ENCODE measurements around the gene AP5B1. TPM values are rescaled to one million over a fixed set of nuclear protein-coding genes. Genes with fewer than 3 reads are reported as not detected.

The AP5B1 gene
- total and polyA plus RNA-seq, 4 donors: 8.6 to 35.5 (median 24.0) TPM

- Histone ChIP-seq H3K9me3 (ENCODE audit: control insufficient read depth in 4 of 4, insufficient read depth in 3 of 4, low read length in 3 of 4) (no peaks in the 10 kb centered on the region), H3K4me1 (ENCODE audit: control insufficient read depth in 5 of 5, insufficient read depth in 5 of 5, low read length in 5 of 5) (no peaks in the 10 kb centered on the region), H3K27ac (ENCODE audit: low read depth in 1 of 2, low read length in 1 of 2) (no peak overlapping the region), H3K4me3 (no peak overlapping the region), H3K36me3 (ENCODE audit: control insufficient read depth in 4 of 4, insufficient read depth in 4 of 4, low read length in 4 of 4) (no peaks in the 10 kb centered on the region), H3K9ac (ENCODE audit: insufficient read depth in 1 of 2, low read length in 2 of 2) (no peak overlapping the region), H3K27me3 (ENCODE audit: control insufficient read depth in 3 of 3, insufficient read depth in 3 of 3, low read length in 2 of 3) (peaks cover 0 to 3% (median under 1%) of the 10 kb centered on the region in 3 donors)
- no peak for TF ChIP-seq CTCF (IDR thresholded peaks at IDR 0.05; ENCODE audit: control extremely low read depth, extremely low read depth)
- ATAC-seq (ENCODE audit: insufficient read depth, low FRiP score) (no peak), DNase-seq (peak in 1 of 3 donors; percentile 8)
- WGBS, 2 donors: 83 to 84% methylated on average over 17 to 18 of the region's 18 CpGs
Observed at GRCh38 chr11:65744026-65744698, 36.6 kb downstream of the AP5B1 start.

- no peak overlapping the region for H3K4me3 ChIP-seq
- H3K9me3 ChIP-seq (ENCODE audit: control insufficient read depth in 4 of 4, insufficient read depth in 3 of 4, low read length in 3 of 4): no peaks in the 10 kb centered on the region
- H3K9ac ChIP-seq (ENCODE audit: insufficient read depth in 1 of 2, low read length in 2 of 2): no peak overlapping the region
- no peak for DNase-seq
- 78 to 88% methylated on average over 10 of the region's 10 CpGs for WGBS, 2 donors
- ATAC-seq (ENCODE audit: insufficient read depth, low FRiP score): no peak
- H3K27ac ChIP-seq (ENCODE audit: low read depth in 1 of 2, low read length in 1 of 2): no peak overlapping the region
- H3K4me1 ChIP-seq (ENCODE audit: control insufficient read depth in 5 of 5, insufficient read depth in 5 of 5, low read length in 5 of 5): no peaks in the 10 kb centered on the region
- H3K27me3 ChIP-seq (ENCODE audit: control insufficient read depth in 3 of 3, insufficient read depth in 3 of 3, low read length in 2 of 3): peaks cover 0 to 3% (median 0%) of the 10 kb centered on the region in 3 donors
- TF ChIP-seq CTCF (IDR thresholded peaks at IDR 0.05; ENCODE audit: control extremely low read depth, extremely low read depth): no peak
- H3K36me3 ChIP-seq (ENCODE audit: control insufficient read depth in 4 of 4, insufficient read depth in 4 of 4, low read length in 4 of 4): no peaks in the 10 kb centered on the region
Observed at GRCh38 chr11:65743681-65744025, 37.1 kb downstream of the AP5B1 start.

- DNase-seq (peak in 2 of 3 donors; percentile 7 to 42), ATAC-seq (ENCODE audit: insufficient read depth, low FRiP score) (no peak)
- Histone ChIP-seq H3K27me3 (ENCODE audit: control insufficient read depth in 3 of 3, insufficient read depth in 3 of 3, low read length in 2 of 3) (no peaks in the 10 kb centered on the region), H3K27ac (ENCODE audit: low read depth in 1 of 2, low read length in 1 of 2) (no peak overlapping the region), H3K4me1 (ENCODE audit: control insufficient read depth in 5 of 5, insufficient read depth in 5 of 5, low read length in 5 of 5) (no peaks in the 10 kb centered on the region), H3K9me3 (ENCODE audit: control insufficient read depth in 4 of 4, insufficient read depth in 3 of 4, low read length in 3 of 4) (peaks cover 0 to 2% (median 0%) of the 10 kb centered on the region in 4 donors), H3K36me3 (ENCODE audit: control insufficient read depth in 4 of 4, insufficient read depth in 4 of 4, low read length in 4 of 4) (no peaks in the 10 kb centered on the region), H3K4me3 (no peak overlapping the region), H3K9ac (ENCODE audit: insufficient read depth in 1 of 2, low read length in 2 of 2) (no peak overlapping the region)
- 79 to 91% methylated on average over 1 of the region's 1 CpG for WGBS, 2 donors
- no peak for TF ChIP-seq CTCF (IDR thresholded peaks at IDR 0.05; ENCODE audit: control extremely low read depth, extremely low read depth)
Observed at GRCh38 chr11:65742353-65742752, 38.4 kb downstream of the AP5B1 start.

- Histone ChIP-seq H3K27me3 (ENCODE audit: control insufficient read depth in 3 of 3, insufficient read depth in 3 of 3, low read length in 2 of 3) (no peaks in the 10 kb centered on the region), H3K27ac (ENCODE audit: low read depth in 1 of 2, low read length in 1 of 2) (no peak overlapping the region), H3K4me1 (ENCODE audit: control insufficient read depth in 5 of 5, insufficient read depth in 5 of 5, low read length in 5 of 5) (no peaks in the 10 kb centered on the region), H3K9ac (ENCODE audit: insufficient read depth in 1 of 2, low read length in 2 of 2) (no peak overlapping the region), H3K36me3 (ENCODE audit: control insufficient read depth in 4 of 4, insufficient read depth in 4 of 4, low read length in 4 of 4) (no peaks in the 10 kb centered on the region), H3K9me3 (ENCODE audit: control insufficient read depth in 4 of 4, insufficient read depth in 3 of 4, low read length in 3 of 4) (peaks cover 0 to 2% (median 0%) of the 10 kb centered on the region in 4 donors), H3K4me3 (no peak overlapping the region)
- WGBS, 2 donors: 81 to 88% methylated on average over 8 of the region's 8 CpGs
- ATAC-seq (ENCODE audit: insufficient read depth, low FRiP score): no peak
- no peak for DNase-seq
- TF ChIP-seq CTCF (IDR thresholded peaks at IDR 0.05; ENCODE audit: control extremely low read depth, extremely low read depth): no peak
Observed at GRCh38 chr11:65741185-65741584, 39.6 kb downstream of the AP5B1 start.
